ENCODE measurements around the gene NCF4. TPM values are rescaled to one million over a fixed set of nuclear protein-coding genes. Genes with fewer than 3 reads are reported as not detected.

NCF4 gene
- total RNA-seq, 4 donors from 2014 or later = 4.4 to 175 (median 13.0) TPM

- no peak for DNase-seq
Observed at GRCh38 chr22:36924151-36924698, 63.4 kb downstream of the NCF4 start.

GRCh38 chr22:36925388-36926290 lies 64.8 kb downstream of the NCF4 start:
- Histone ChIP-seq H3K27ac (no peak overlapping the region), H3K4me3 (no peak overlapping the region), H3K4me1 (peaks cover 0 to 9% (median 0%) of the 10 kb centered on the region in 4 donors), H3K27me3 (no peaks in the 10 kb centered on the region), H3K9me3 (no peaks in the 10 kb centered on the region), H3K36me3 (no peaks in the 10 kb centered on the region)
- no peak for DNase-seq
- no peak for TF ChIP-seq CTCF (IDR thresholded peaks at IDR 0.05)
- no peak for TF ChIP-seq POLR2A (IDR thresholded peaks at IDR 0.05)

More at GRCh38 chr22:36924151-36924698, 63.4 kb downstream of the NCF4 start:
- H3K27ac ChIP-seq = no peak overlapping the region
- H3K4me1 ChIP-seq = peaks cover 0 to 9% (median 0%) of the 10 kb centered on the region in 4 donors
- no peak overlapping the region for H3K4me3 ChIP-seq
- H3K27me3 ChIP-seq = no peaks in the 10 kb centered on the region
- no peaks in the 10 kb centered on the region for H3K36me3 ChIP-seq
- H3K9me3 ChIP-seq = no peaks in the 10 kb centered on the region
- no peak for TF ChIP-seq CTCF (IDR thresholded peaks at IDR 0.05)
- TF ChIP-seq POLR2A (IDR thresholded peaks at IDR 0.05) = no peak

GRCh38 chr22:36926309-36926708 lies 65.5 kb downstream of the NCF4 start:
- Histone ChIP-seq H3K4me3 (no peak overlapping the region), H3K27ac (no peak overlapping the region), H3K36me3 (no peaks in the 10 kb centered on the region), H3K27me3 (no peaks in the 10 kb centered on the region), H3K4me1 (peaks cover 0 to 9% (median 0%) of the 10 kb centered on the region in 4 donors), H3K9me3 (no peaks in the 10 kb centered on the region)
- TF ChIP-seq POLR2A (IDR thresholded peaks at IDR 0.05) (no peak), CTCF (IDR thresholded peaks at IDR 0.05) (no peak)
- no peak for DNase-seq

GRCh38 chr22:36926721-36927435 lies 66.1 kb downstream of the NCF4 start:
- H3K4me1 ChIP-seq = peaks cover 0 to 6% (median 0%) of the 10 kb centered on the region in 4 donors
- TF ChIP-seq CTCF (IDR thresholded peaks at IDR 0.05) (no peak), POLR2A (IDR thresholded peaks at IDR 0.05) (no peak)

More at GRCh38 chr22:36926721-36927435, 66.1 kb downstream of the NCF4 start:
- no peak overlapping the region for H3K4me3 ChIP-seq
- H3K9me3 ChIP-seq = no peaks in the 10 kb centered on the region
- H3K27ac ChIP-seq = no peak overlapping the region
- H3K36me3 ChIP-seq = no peaks in the 10 kb centered on the region
- no peak for DNase-seq
- H3K27me3 ChIP-seq = no peaks in the 10 kb centered on the region

Other genes starting within 250 kb of the NCF4 start
- not detected for gene CACNG2, start 157.3 kb upstream of the NCF4 start, total RNA-seq
- gene IFT27, start 84.9 kb upstream of the NCF4 start, total RNA-seq = 10 to 100 TPM; 19.7 to 27.7 (median 22.8) TPM
- gene PVALB, start 44.0 kb upstream of the NCF4 start, total RNA-seq = not detected
- 10 to 100 TPM in 1 of 4 donors, 1 to 10 TPM in 2, under 1 TPM in 1; 0.88 to 24.8 (median 4.3) TPM for gene CSF2RB, start 52.6 kb downstream of the NCF4 start, total RNA-seq
- 100 to 1,000 TPM in 3 of 4 donors, 10 to 100 TPM in 1; 93.3 to 485 (median 249) TPM for gene TST, start 158.4 kb downstream of the NCF4 start, total RNA-seq
- 100 to 1,000 TPM; 128 to 498 (median 394) TPM for gene MPST, start 158.7 kb downstream of the NCF4 start, total RNA-seq
- 10 to 100 TPM in 3 of 4 donors, 1 to 10 TPM in 1; 9.5 to 30.5 (median 13.5) TPM for gene KCTD17, start 190.7 kb downstream of the NCF4 start, total RNA-seq
- gene TMPRSS6, start 248.7 kb downstream of the NCF4 start, total RNA-seq = under 1 TPM in 2 of 4 donors, not detected in 2; 0.27 to 0.88 TPM